Esophagus squamous epithelium (tissue), 4 donors: ENCODE results near the gene P4HA3.

Experiments used
- CTCF ChIP-seq, 6 experiments: fragments of 450-650 bp in 4 of 6; fragments of 200-600 bp in 2 of 6; sonication (generic) in 2 of 6; IDR thresholded peaks; one replicate each; pipeline ENCODE4 v1.5.1; 2016 to 2019; ENCODE audit warnings: antibody characterized with exemption in 6 of 6, mild to moderate bottlenecking in 4 of 6, moderate library complexity in 4 of 6
- POLR2A ChIP-seq, 4 donors: fragments of 450-650 bp; IDR thresholded peaks; one replicate each; pipeline ENCODE4 v1.6.1; 2017; ENCODE audit warnings: antibody characterized with exemption in 4 of 4, mild to moderate bottlenecking in 4 of 4, moderate library complexity in 3 of 4

GRCh38 chr11:74327076-74327475 lies 15.6 kb upstream of the P4HA3 start:
- TF ChIP-seq CTCF (IDR thresholded peaks at IDR 0.05) (no peak), POLR2A (IDR thresholded peaks at IDR 0.05) (no peak)
